Suprapubic skin (tissue), 4 donors: Measurements from ENCODE around the gene KDM7A. TPM values are rescaled to one million over a fixed set of nuclear protein-coding genes. Genes with fewer than 3 reads are reported as not detected.

Source experiments
- DNase-seq, 2 donors: peaks; one replicate each; pipeline ENCODE4 v3.0.0-alpha.2; 2019; ENCODE audit warnings: low spot score in 2 of 2
- H3K27ac ChIP-seq: fragments of 200-600 bp; sonication (generic); one replicate; pipeline ENCODE4 v1.5.1; 2019
- H3K27me3 ChIP-seq: fragments of 200-600 bp; sonication (generic); one replicate; pipeline ENCODE4 v1.5.1; 2019
- H3K36me3 ChIP-seq: fragments of 200-600 bp; sonication (generic); one replicate; pipeline ENCODE4 v1.5.1; 2019
- H3K4me1 ChIP-seq: fragments of 200-600 bp; sonication (generic); one replicate; pipeline ENCODE4 v1.5.1; 2019
- H3K4me3 ChIP-seq: fragments of 200-600 bp; sonication (generic); one replicate; pipeline ENCODE4 v1.5.1; 2019; ENCODE audit warnings: mild to moderate bottlenecking
- H3K9me3 ChIP-seq: fragments of 200-600 bp; sonication (generic); one replicate; pipeline ENCODE4 v1.5.1; 2019
- EP300 ChIP-seq: sonication (generic); formaldehyde crosslinking; IDR thresholded peaks from one replicate; pipeline ENCODE4 v1.6.1; 2017; ENCODE audit warnings: antibody characterized with exemption
- POLR2A ChIP-seq, 2 donors: fragments of 450-650 bp; IDR thresholded peaks; one replicate each; pipeline ENCODE4 v1.6.1; 2017; ENCODE audit warnings: antibody characterized with exemption in 2 of 2, mild to moderate bottlenecking in 2 of 2, moderate library complexity in 2 of 2
- POLR2AphosphoS5 ChIP-seq, 3 donors: sonication (generic); formaldehyde crosslinking; IDR thresholded peaks; one replicate each; pipeline ENCODE4 v1.6.1; 2017; ENCODE audit warnings: antibody characterized with exemption in 3 of 3
- WGBS: methylation state at CpG from one replicate; pipeline ENCODE4 v1.1.5; 2018; 5-methylcytosine and 5-hydroxymethylcytosine counted together
- total RNA-seq, 4 donors: library from RNA; depleted of rRNA; stranded (reverse); fragments of >200 nt; gene quantifications; one replicate each; pipeline ENCODE4 v1.1.0, GENCODE V29; 2016
- TF ChIP-seq, protein P1 (sequence below), 2 donors: fragments of 200-600 bp in 1 of 2; fragments of 450-650 bp in 1 of 2; sonication (generic) in 1 of 2; IDR thresholded peaks; one replicate each; pipeline ENCODE4 v1.5.1; 2016 to 2019; ENCODE audit warnings: antibody characterized with exemption in 2 of 2, mild to moderate bottlenecking in 1 of 2, moderate library complexity in 1 of 2

Gene KDM7A
- total RNA-seq, 4 donors from 2014 or later = 29.0 to 104 (median 35.1) TPM

- Histone ChIP-seq H3K4me3 (no peak overlapping the region), H3K27me3 (no peaks in the 10 kb centered on the region), H3K4me1 (peaks cover 18% of the 10 kb centered on the region), H3K36me3 (no peaks in the 10 kb centered on the region), H3K9me3 (no peaks in the 10 kb centered on the region), H3K27ac (no peak overlapping the region)
- 91% methylated on average over 1 of the region's 1 CpG for WGBS
- no peak for TF ChIP-seq EP300
- TF ChIP-seq, protein P1, sequence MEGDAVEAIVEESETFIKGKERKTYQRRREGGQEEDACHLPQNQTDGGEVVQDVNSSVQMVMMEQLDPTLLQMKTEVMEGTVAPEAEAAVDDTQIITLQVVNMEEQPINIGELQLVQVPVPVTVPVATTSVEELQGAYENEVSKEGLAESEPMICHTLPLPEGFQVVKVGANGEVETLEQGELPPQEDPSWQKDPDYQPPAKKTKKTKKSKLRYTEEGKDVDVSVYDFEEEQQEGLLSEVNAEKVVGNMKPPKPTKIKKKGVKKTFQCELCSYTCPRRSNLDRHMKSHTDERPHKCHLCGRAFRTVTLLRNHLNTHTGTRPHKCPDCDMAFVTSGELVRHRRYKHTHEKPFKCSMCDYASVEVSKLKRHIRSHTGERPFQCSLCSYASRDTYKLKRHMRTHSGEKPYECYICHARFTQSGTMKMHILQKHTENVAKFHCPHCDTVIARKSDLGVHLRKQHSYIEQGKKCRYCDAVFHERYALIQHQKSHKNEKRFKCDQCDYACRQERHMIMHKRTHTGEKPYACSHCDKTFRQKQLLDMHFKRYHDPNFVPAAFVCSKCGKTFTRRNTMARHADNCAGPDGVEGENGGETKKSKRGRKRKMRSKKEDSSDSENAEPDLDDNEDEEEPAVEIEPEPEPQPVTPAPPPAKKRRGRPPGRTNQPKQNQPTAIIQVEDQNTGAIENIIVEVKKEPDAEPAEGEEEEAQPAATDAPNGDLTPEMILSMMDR (IDR thresholded peaks at IDR 0.05) = no peak
- no peak for TF ChIP-seq POLR2A (IDR thresholded peaks at IDR 0.05)
- TF ChIP-seq POLR2AphosphoS5 (IDR thresholded peaks at IDR 0.05) = no peak
- no peak for DNase-seq
Observed at GRCh38 chr7:140195859-140196258, 19.1 kb upstream of the KDM7A start.

GRCh38 chr7:140192620-140193019 lies 15.8 kb upstream of the KDM7A start:
- TF ChIP-seq EP300 = no peak
- TF ChIP-seq, protein P1 (IDR thresholded peaks at IDR 0.05) = no peak
- TF ChIP-seq POLR2AphosphoS5 (IDR thresholded peaks at IDR 0.05) = no peak
- no peak for TF ChIP-seq POLR2A (IDR thresholded peaks at IDR 0.05)
- peaks cover 1% of the 10 kb centered on the region for H3K4me1 ChIP-seq
- no peak overlapping the region for H3K27ac ChIP-seq
- H3K9me3 ChIP-seq = no peaks in the 10 kb centered on the region
- no peak overlapping the region for H3K4me3 ChIP-seq
- H3K36me3 ChIP-seq = no peaks in the 10 kb centered on the region
- no peak for DNase-seq
- no peaks in the 10 kb centered on the region for H3K27me3 ChIP-seq

DNA sequence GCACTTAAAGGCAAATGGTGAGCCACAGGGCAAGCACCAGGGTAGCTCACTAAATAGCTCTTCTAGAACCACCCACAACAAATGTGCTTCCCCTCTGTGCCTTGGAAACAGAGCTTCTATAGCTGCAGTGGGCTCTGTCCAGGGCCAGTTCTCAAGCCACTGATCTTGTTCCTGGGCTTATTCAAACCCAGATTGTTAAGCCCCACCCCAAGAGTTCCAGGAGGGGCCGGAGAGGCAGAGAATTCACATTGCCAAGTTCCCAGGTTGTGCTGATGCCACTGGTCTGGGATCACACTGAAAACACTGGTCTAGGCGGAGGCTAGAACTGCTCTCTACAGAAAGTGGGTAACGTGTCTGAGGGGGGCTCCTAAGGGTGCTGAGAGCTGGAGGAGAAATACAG lies 15.4 kb upstream of the KDM7A start:
- Histone ChIP-seq H3K36me3 (no peaks in the 10 kb centered on the region), H3K27me3 (no peaks in the 10 kb centered on the region), H3K4me1 (no peaks in the 10 kb centered on the region), H3K27ac (no peak overlapping the region), H3K4me3 (no peak overlapping the region), H3K9me3 (no peaks in the 10 kb centered on the region)
- DNase-seq = no peak
- WGBS = 74% methylated on average over 3 of the region's 3 CpGs
- no peak for TF ChIP-seq EP300
- TF ChIP-seq, protein P1 (IDR thresholded peaks at IDR 0.05) = no peak
- no peak for TF ChIP-seq POLR2A (IDR thresholded peaks at IDR 0.05)
- TF ChIP-seq POLR2AphosphoS5 (IDR thresholded peaks at IDR 0.05) = no peak

DNA sequence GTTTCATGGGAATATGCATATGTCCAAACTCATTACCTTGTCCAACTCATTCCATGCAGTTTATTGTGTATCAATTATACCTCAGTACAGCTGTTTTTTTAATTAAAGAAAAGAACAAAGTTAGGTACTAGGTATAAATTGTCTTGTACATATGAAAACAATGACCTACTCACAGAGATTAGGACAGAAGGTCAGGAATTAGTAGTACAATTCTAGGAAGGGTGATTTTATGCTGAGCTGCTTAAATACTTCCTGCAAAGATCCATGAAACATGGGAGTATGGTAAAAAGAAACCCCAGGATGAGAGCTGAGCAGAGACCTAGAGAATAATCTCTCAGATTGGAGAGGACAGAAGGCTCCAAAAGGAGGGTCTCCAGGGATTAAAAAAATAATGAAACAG lies 13.8 kb upstream of the KDM7A start:
- H3K36me3 ChIP-seq = no peaks in the 10 kb centered on the region
- no peaks in the 10 kb centered on the region for H3K27me3 ChIP-seq
- no peaks in the 10 kb centered on the region for H3K9me3 ChIP-seq
- H3K27ac ChIP-seq = no peak overlapping the region
- H3K4me1 ChIP-seq = no peaks in the 10 kb centered on the region
- DNase-seq = no peak
- TF ChIP-seq, protein P1 (IDR thresholded peaks at IDR 0.05) = no peak
- TF ChIP-seq POLR2A (IDR thresholded peaks at IDR 0.05) (no peak), EP300 (no peak), POLR2AphosphoS5 (IDR thresholded peaks at IDR 0.05) (no peak)
- H3K4me3 ChIP-seq = no peak overlapping the region

- Histone ChIP-seq H3K4me3 (no peak overlapping the region), H3K27ac (no peak overlapping the region), H3K36me3 (no peaks in the 10 kb centered on the region), H3K27me3 (no peaks in the 10 kb centered on the region), H3K9me3 (no peaks in the 10 kb centered on the region), H3K4me1 (no peaks in the 10 kb centered on the region)
- no peak for DNase-seq
- TF ChIP-seq POLR2A (IDR thresholded peaks at IDR 0.05) (no peak), EP300 (no peak), POLR2AphosphoS5 (IDR thresholded peaks at IDR 0.05) (no peak)
- TF ChIP-seq, protein P1 (IDR thresholded peaks at IDR 0.05) = no peak
- WGBS = 86% methylated on average over 2 of the region's 2 CpGs
Observed at GRCh38 chr7:140189917-140190316, 13.1 kb upstream of the KDM7A start.
